ENCODE data around the gene SLC39A11.

SLC39A11 gene

GRCh38 chr17:72705905-72706395 lies 386.5 kb downstream of the SLC39A11 start:
- no peak for DNase-seq

- DNase-seq: no peak
Observed at GRCh38 chr17:72702998-72703397, 389.5 kb downstream of the SLC39A11 start.

GRCh38 chr17:72702136-72702735 lies 390.3 kb downstream of the SLC39A11 start:
- DNase-seq: no peak

- no peak for DNase-seq
Observed at GRCh38 chr17:72700226-72700625, 392.3 kb downstream of the SLC39A11 start.

GRCh38 chr17:72699545-72699944 lies 392.9 kb downstream of the SLC39A11 start:
- DNase-seq: no peak

GRCh38 chr17:72697602-72698146 lies 394.8 kb downstream of the SLC39A11 start:
- DNase-seq: no peak

GRCh38 chr17:72696721-72697120 lies 395.8 kb downstream of the SLC39A11 start:
- DNase-seq: no peak

GRCh38 chr17:72696156-72696555 lies 396.3 kb downstream of the SLC39A11 start:
- no peak for DNase-seq

- DNase-seq: no peak
Observed at GRCh38 chr17:72693956-72694355, 398.5 kb downstream of the SLC39A11 start.

GRCh38 chr17:72693151-72693878 lies 399.2 kb downstream of the SLC39A11 start:
- no peak for DNase-seq

GRCh38 chr17:72692676-72693075 lies 399.8 kb downstream of the SLC39A11 start:
- no peak for DNase-seq

GRCh38 chr17:72691586-72691985 lies 400.9 kb downstream of the SLC39A11 start:
- no peak for DNase-seq

- no peak for DNase-seq
Observed at GRCh38 chr17:72691017-72691416, 401.5 kb downstream of the SLC39A11 start.

- DNase-seq: no peak
Observed at GRCh38 chr17:72687886-72688285, 404.6 kb downstream of the SLC39A11 start.

GRCh38 chr17:72684405-72685020 lies 408.0 kb downstream of the SLC39A11 start:
- DNase-seq: no peak

GRCh38 chr17:72683506-72684404 lies 408.7 kb downstream of the SLC39A11 start:
- DNase-seq: peak; percentile 27

GRCh38 chr17:72682605-72683004 lies 409.9 kb downstream of the SLC39A11 start:
- no peak for DNase-seq

GRCh38 chr17:72681844-72682243 lies 410.6 kb downstream of the SLC39A11 start:
- no peak for DNase-seq

- DNase-seq: no peak
Observed at GRCh38 chr17:72677714-72678390, 414.6 kb downstream of the SLC39A11 start.

GRCh38 chr17:72677108-72677507 lies 415.4 kb downstream of the SLC39A11 start:
- DNase-seq: no peak

GRCh38 chr17:72672729-72673128 lies 419.8 kb downstream of the SLC39A11 start:
- DNase-seq: no peak

GRCh38 chr17:72671016-72671415 lies 421.5 kb downstream of the SLC39A11 start:
- DNase-seq: no peak

Data from NCI-H2107 (cell line).